ENCODE data around the gene ZNF366.

- TF ChIP-seq ZNF274 (CRISPR knock-in tag; IDR thresholded peaks at IDR 0.05) (no peak), ATF1 (CRISPR knock-in tag; IDR thresholded peaks at IDR 0.05) (no peak), ZNF280D (CRISPR knock-in tag; IDR thresholded peaks at IDR 0.05) (no peak), JDP2 (CRISPR knock-in tag; IDR thresholded peaks at IDR 0.05; ENCODE audit: borderline replicate concordance) (no peak), CTCF (CRISPR knock-in tag; IDR thresholded peaks at IDR 0.05) (no peak), ASH2L (IDR thresholded peaks at IDR 0.05; ENCODE audit: insufficient read length, low read depth, low read length) (no peak), ZNF777 (CRISPR knock-in tag; IDR thresholded peaks at IDR 0.05) (no peak), ETV6 (CRISPR knock-in tag; conservative IDR thresholded peaks at IDR 0.05) (no peak), PCBP1 (IDR thresholded peaks at IDR 0.05; ENCODE audit: borderline replicate concordance, low read depth, low read length) (no peak)
- TF ChIP-seq, protein P1, sequence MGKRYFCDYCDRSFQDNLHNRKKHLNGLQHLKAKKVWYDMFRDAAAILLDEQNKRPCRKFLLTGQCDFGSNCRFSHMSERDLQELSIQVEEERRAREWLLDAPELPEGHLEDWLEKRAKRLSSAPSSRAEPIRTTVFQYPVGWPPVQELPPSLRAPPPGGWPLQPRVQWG (CRISPR knock-in tag; IDR thresholded peaks at IDR 0.05; ENCODE audit: borderline replicate concordance, low read depth) = no peak
Observed at GRCh38 chr5:72501488-72501887, 5.7 kb downstream of the ZNF366 start.

Measured in HepG2 (cell line).